Astrocyte (in vitro differentiated cells and primary cell): ENCODE measurements around the gene ALOX12B. TPM values are rescaled to one million over a fixed set of nuclear protein-coding genes. Genes with fewer than 3 reads are reported as not detected.

Source experiments
- DNase-seq: peaks from one replicate; pipeline ENCODE4 v3.0.0-alpha.2; 2010; ENCODE audit warnings: low read depth
- FAIRE-seq: peaks from 2 replicates; lab custom pipeline; 2011; peaks lifted over from hg19 to GRCh38; lab: Jason Lieb, UNC
- H2AFZ ChIP-seq: 2 replicates; pipeline ENCODE4 v1.6.0; 2012; ENCODE audit warnings: low read depth, low read length, inconsistent platforms
- H3K27ac ChIP-seq: 2 replicates; pipeline ENCODE4 v1.5.1; 2011; ENCODE audit warnings: low read depth, low read length, inconsistent platforms
- H3K27me3 ChIP-seq: 2 replicates; pipeline ENCODE4 v1.6.0; 2011; ENCODE audit warnings: low read length, inconsistent platforms; ENCODE audit not compliant: insufficient read depth
- H3K36me3 ChIP-seq: 2 replicates; pipeline ENCODE4 v1.5.1; 2011; ENCODE audit warnings: low read length, inconsistent platforms; ENCODE audit not compliant: insufficient read depth
- H3K4me1 ChIP-seq: 2 replicates; pipeline ENCODE4 v1.5.1; 2011; ENCODE audit warnings: low read length, inconsistent platforms; ENCODE audit not compliant: insufficient read depth
- H3K4me2 ChIP-seq: 2 replicates; pipeline ENCODE4 v1.6.0; 2012; ENCODE audit warnings: low read length, inconsistent platforms
- H3K4me3 ChIP-seq: 2 replicates; pipeline ENCODE4 v1.5.1; 2011; ENCODE audit warnings: low read depth, mild to moderate bottlenecking, low read length, inconsistent platforms; ENCODE audit not compliant: insufficient read depth
- H3K79me2 ChIP-seq: 2 replicates; pipeline ENCODE4 v1.6.0; 2012; ENCODE audit warnings: mild to moderate bottlenecking, low read length, inconsistent platforms; ENCODE audit not compliant: insufficient read depth
- H3K9ac ChIP-seq: 2 replicates; pipeline ENCODE4 v1.6.0; 2012; ENCODE audit warnings: mild to moderate bottlenecking, low read length, inconsistent platforms
- H3K9me3 ChIP-seq: 2 replicates; pipeline ENCODE4 v1.5.1; 2012; ENCODE audit warnings: low read depth, mild to moderate bottlenecking, low read length, inconsistent platforms; ENCODE audit not compliant: insufficient read depth
- H4K20me1 ChIP-seq: 2 replicates; pipeline ENCODE4 v1.6.0; 2012; ENCODE audit warnings: low read length, inconsistent platforms; ENCODE audit not compliant: insufficient read depth
- H3K27ac Mint-ChIP-seq: one replicate; pipeline ENCODE4 v1.8.0; 2021; ENCODE audit warnings: mild to moderate bottlenecking, mixed read lengths; ENCODE audit not compliant: unreplicated experiment
- H3K27me3 Mint-ChIP-seq: one replicate; pipeline ENCODE4 v1.8.0; 2021; ENCODE audit warnings: low read depth, mixed read lengths; ENCODE audit not compliant: unreplicated experiment
- H3K36me3 Mint-ChIP-seq: one replicate; pipeline ENCODE4 v1.8.0; 2021; ENCODE audit warnings: low read depth, mixed read lengths; ENCODE audit not compliant: unreplicated experiment
- H3K4me1 Mint-ChIP-seq: one replicate; pipeline ENCODE4 v1.8.0; 2021; ENCODE audit warnings: low read depth, mixed read lengths; ENCODE audit not compliant: unreplicated experiment
- H3K4me3 Mint-ChIP-seq: one replicate; pipeline ENCODE4 v1.8.0; 2021; ENCODE audit warnings: mild to moderate bottlenecking, moderate library complexity, mixed read lengths; ENCODE audit not compliant: unreplicated experiment
- H3K9me3 Mint-ChIP-seq: one replicate; pipeline ENCODE4 v1.8.0; 2021; ENCODE audit warnings: mild to moderate bottlenecking, mixed read lengths; ENCODE audit not compliant: unreplicated experiment
- EZH2 ChIP-seq: IDR thresholded peaks from 2 replicates; pipeline ENCODE4 v1.6.1; 2012; ENCODE audit warnings: mild to moderate bottlenecking, low read length, inconsistent platforms; ENCODE audit not compliant: insufficient read depth
- total RNA-seq: library from RNA; stranded (reverse); gene quantifications from 2 replicates; pipeline ENCODE4 v1.2.1, GENCODE V29; 2021
- TF ChIP-seq, protein P1 (sequence below): IDR thresholded peaks from 2 replicates; pipeline ENCODE4 v1.5.1; 2011; ENCODE audit warnings: low read depth, mild to moderate bottlenecking, inconsistent platforms, low read length, moderate library complexity; ENCODE audit not compliant: insufficient read depth

Gene ALOX12B
- total RNA-seq, 1 donor from 2014 or later = not detected

DNA sequence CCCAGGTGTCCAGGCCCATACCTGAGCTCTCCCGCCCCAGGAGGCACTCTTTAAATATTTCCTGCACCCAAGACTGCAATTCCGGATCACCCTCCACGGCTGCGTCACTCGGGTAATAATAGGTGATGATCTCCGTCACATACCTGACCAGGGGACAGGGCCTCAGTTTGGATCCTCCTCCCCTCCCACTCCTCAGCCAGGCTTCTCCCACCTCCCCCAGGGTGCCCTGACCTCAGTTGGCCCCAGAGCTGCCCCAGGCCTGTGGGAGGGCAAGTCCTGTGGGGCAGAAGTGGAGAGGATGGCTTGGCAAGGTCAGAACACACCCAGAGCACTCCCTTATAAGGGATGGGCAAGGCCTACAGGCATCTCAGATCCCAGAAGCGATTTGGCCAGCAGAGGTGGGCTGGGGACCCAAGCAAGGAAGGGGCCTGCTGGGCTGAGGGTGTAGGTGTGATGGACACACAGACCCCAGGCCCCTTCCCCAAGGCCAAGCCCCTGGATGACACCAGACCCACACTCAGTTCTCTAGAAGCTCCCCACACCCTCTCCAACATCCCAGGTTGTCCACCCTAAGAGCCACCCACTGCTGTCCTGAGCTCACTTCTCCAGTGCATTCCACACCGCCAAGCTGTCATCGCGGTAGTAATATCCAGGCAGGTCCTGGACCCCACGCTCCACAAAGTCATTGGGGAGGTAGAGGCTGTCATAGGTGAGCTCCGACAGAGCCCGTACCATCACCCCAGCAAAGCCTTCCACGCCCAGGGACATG is 11.8 kb downstream of the ALOX12B start:
- H3K4me1 Mint-ChIP-seq = peaks cover 4% of the 10 kb centered on the region
- peaks cover 1% of the 10 kb centered on the region for H3K36me3 Mint-ChIP-seq
- Histone ChIP-seq H3K4me2 (no peak overlapping the region), H3K4me3 (no peak overlapping the region), H3K9me3 (no peaks in the 10 kb centered on the region), H4K20me1 (no peaks in the 10 kb centered on the region), H3K4me1 (peaks cover 6% of the 10 kb centered on the region), H3K36me3 (no peaks in the 10 kb centered on the region), H3K79me2 (no peaks in the 10 kb centered on the region), H2AFZ (no peak overlapping the region), H3K27ac (no peak overlapping the region), H3K9ac (no peak overlapping the region), H3K27me3 (peaks cover 70% of the 10 kb centered on the region)
- H3K27me3 Mint-ChIP-seq = peaks cover 86% of the 10 kb centered on the region
- DNase-seq (no peak), FAIRE-seq (no peak)
- no peak overlapping the region for H3K4me3 Mint-ChIP-seq
- H3K9me3 Mint-ChIP-seq = no peaks in the 10 kb centered on the region
- TF ChIP-seq, protein P1, sequence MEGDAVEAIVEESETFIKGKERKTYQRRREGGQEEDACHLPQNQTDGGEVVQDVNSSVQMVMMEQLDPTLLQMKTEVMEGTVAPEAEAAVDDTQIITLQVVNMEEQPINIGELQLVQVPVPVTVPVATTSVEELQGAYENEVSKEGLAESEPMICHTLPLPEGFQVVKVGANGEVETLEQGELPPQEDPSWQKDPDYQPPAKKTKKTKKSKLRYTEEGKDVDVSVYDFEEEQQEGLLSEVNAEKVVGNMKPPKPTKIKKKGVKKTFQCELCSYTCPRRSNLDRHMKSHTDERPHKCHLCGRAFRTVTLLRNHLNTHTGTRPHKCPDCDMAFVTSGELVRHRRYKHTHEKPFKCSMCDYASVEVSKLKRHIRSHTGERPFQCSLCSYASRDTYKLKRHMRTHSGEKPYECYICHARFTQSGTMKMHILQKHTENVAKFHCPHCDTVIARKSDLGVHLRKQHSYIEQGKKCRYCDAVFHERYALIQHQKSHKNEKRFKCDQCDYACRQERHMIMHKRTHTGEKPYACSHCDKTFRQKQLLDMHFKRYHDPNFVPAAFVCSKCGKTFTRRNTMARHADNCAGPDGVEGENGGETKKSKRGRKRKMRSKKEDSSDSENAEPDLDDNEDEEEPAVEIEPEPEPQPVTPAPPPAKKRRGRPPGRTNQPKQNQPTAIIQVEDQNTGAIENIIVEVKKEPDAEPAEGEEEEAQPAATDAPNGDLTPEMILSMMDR = no peak
- TF ChIP-seq EZH2 = no peak
- H3K27ac Mint-ChIP-seq = no peak overlapping the region

DNA sequence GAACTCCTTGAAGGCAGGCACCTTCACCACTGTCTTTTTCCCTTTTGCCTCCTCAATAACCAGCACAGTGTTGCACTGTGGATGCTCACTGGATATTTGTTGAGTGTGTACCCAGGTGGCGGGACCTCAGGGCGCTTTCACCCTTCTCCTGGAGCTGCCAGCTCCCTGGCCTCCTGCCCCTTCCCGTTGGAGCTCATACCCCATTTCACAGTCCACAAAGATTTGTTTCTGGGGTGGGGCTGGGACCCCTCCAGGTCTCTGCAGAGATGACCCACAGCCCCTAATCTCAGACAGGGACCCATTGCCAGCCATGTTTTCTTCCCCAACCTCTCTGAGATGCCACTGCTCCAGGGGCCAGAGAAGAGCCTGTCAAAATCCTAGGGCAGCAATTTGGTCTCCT is 12.4 kb downstream of the ALOX12B start:
- Mint-ChIP-seq H3K4me3 (no peak overlapping the region), H3K9me3 (no peaks in the 10 kb centered on the region), H3K27me3 (peaks cover 87% of the 10 kb centered on the region), H3K36me3 (peaks cover 1% of the 10 kb centered on the region), H3K4me1 (peaks cover 4% of the 10 kb centered on the region), H3K27ac (no peak overlapping the region)
- Histone ChIP-seq H4K20me1 (no peaks in the 10 kb centered on the region), H2AFZ (no peak overlapping the region), H3K4me3 (no peak overlapping the region), H3K79me2 (no peaks in the 10 kb centered on the region), H3K27ac (no peak overlapping the region), H3K4me2 (no peak overlapping the region), H3K9ac (no peak overlapping the region), H3K9me3 (no peaks in the 10 kb centered on the region), H3K4me1 (peaks cover 6% of the 10 kb centered on the region), H3K27me3 (peaks cover 69% of the 10 kb centered on the region), H3K36me3 (no peaks in the 10 kb centered on the region)
- DNase-seq (no peak), FAIRE-seq (no peak)
- no peak for TF ChIP-seq EZH2
- TF ChIP-seq, protein P1 = no peak

DNA sequence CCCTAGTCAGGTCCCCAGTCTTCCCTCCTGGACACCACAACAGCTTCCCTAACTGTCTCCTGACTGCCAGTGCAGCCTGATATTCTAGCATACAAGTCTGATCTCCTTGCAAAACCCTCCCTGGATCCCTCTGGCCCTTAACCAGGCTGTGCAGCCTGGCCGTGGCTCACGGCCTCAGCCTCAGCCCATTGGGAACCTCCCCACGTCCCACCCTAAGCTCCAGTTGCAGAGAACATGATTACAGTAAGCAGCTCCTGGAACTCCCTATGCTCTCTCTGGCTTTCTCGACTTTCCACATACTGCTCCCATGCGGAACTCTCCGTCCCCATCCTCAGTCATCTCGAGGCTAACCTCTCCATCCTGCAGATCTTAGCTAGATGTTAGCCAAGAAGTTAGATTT is 13.0 kb downstream of the ALOX12B start:
- H3K27me3 Mint-ChIP-seq = peaks cover 92% of the 10 kb centered on the region
- peaks cover 69% of the 10 kb centered on the region for H3K27me3 ChIP-seq
- peaks cover 4% of the 10 kb centered on the region for H3K4me1 ChIP-seq
- H3K79me2 ChIP-seq = no peaks in the 10 kb centered on the region
- DNase-seq (no peak), FAIRE-seq (no peak)
- no peak overlapping the region for H3K27ac ChIP-seq
- H3K9me3 ChIP-seq = no peaks in the 10 kb centered on the region
- H3K36me3 ChIP-seq = no peaks in the 10 kb centered on the region
- TF ChIP-seq, protein P1 = no peak
- no peak for TF ChIP-seq EZH2
- no peaks in the 10 kb centered on the region for H3K9me3 Mint-ChIP-seq
- H2AFZ ChIP-seq = no peak overlapping the region
- peaks cover 4% of the 10 kb centered on the region for H3K4me1 Mint-ChIP-seq
- no peak overlapping the region for H3K27ac Mint-ChIP-seq
- H3K4me3 ChIP-seq = no peak overlapping the region
- H3K4me2 ChIP-seq = no peak overlapping the region
- no peaks in the 10 kb centered on the region for H4K20me1 ChIP-seq
- H3K36me3 Mint-ChIP-seq = peaks cover 1% of the 10 kb centered on the region
- no peak overlapping the region for H3K4me3 Mint-ChIP-seq
- H3K9ac ChIP-seq = no peak overlapping the region
